ENCODE results near the gene BTG2. TPM values are rescaled to one million over a fixed set of nuclear protein-coding genes. Genes with fewer than 3 reads are reported as not detected.

The BTG2 gene
- total RNA-seq, 1 experiment from 2014 or later: 10.9 TPM

- no peak for DNase-seq (ENCODE audit: low read depth)
Observed at GRCh38 chr1:203316626-203317093, 11.3 kb downstream of the BTG2 start.

GRCh38 chr1:203317429-203318228 is 12.3 kb downstream of the BTG2 start:
- no peak for DNase-seq (ENCODE audit: low read depth)

GRCh38 chr1:203318229-203318517 is 12.9 kb downstream of the BTG2 start:
- DNase-seq (ENCODE audit: low read depth): no peak

- DNase-seq (ENCODE audit: low read depth): peak; percentile 18
Observed at GRCh38 chr1:203320591-203321272, 15.4 kb downstream of the BTG2 start.

- DNase-seq (ENCODE audit: low read depth): no peak
Observed at GRCh38 chr1:203321273-203322052, 16.1 kb downstream of the BTG2 start.

GRCh38 chr1:203322500-203323179 is 17.3 kb downstream of the BTG2 start:
- no peak for DNase-seq (ENCODE audit: low read depth)

- no peak for DNase-seq (ENCODE audit: low read depth)
Observed at GRCh38 chr1:203323587-203323986, 18.3 kb downstream of the BTG2 start.

- DNase-seq (ENCODE audit: low read depth): no peak
Observed at GRCh38 chr1:203324105-203325025, 19.0 kb downstream of the BTG2 start.

- no peak for DNase-seq (ENCODE audit: low read depth)
Observed at GRCh38 chr1:203325026-203325417, 19.7 kb downstream of the BTG2 start.

- no peak for DNase-seq (ENCODE audit: low read depth)
Observed at GRCh38 chr1:203325418-203326091, 20.2 kb downstream of the BTG2 start.

- peak; percentile 85 for DNase-seq (ENCODE audit: low read depth)
Observed at GRCh38 chr1:203326830-203327683, 21.7 kb downstream of the BTG2 start.

- peak; percentile 30 for DNase-seq (ENCODE audit: low read depth)
Observed at GRCh38 chr1:203327684-203328457, 22.6 kb downstream of the BTG2 start.

- DNase-seq (ENCODE audit: low read depth): no peak
Observed at GRCh38 chr1:203328714-203329122, 23.4 kb downstream of the BTG2 start.

GRCh38 chr1:203331224-203331623 is 25.9 kb downstream of the BTG2 start:
- DNase-seq (ENCODE audit: low read depth): no peak

GRCh38 chr1:203335503-203335902 is 30.2 kb downstream of the BTG2 start:
- DNase-seq (ENCODE audit: low read depth): no peak

GRCh38 chr1:203336097-203336496 is 30.8 kb downstream of the BTG2 start:
- no peak for DNase-seq (ENCODE audit: low read depth)

GRCh38 chr1:203338335-203339036 is 33.2 kb downstream of the BTG2 start:
- peak; percentile 56 for DNase-seq (ENCODE audit: low read depth)

All from HT1080 (cell line).